ENCODE results near the gene SNAP91.
"Not testable (repeated sequence)": the region's sequence is repeated elsewhere in the genome, so short reads cannot be mapped to it uniquely, and the experiment has no call there.

The SNAP91 gene

GRCh38 chr6:83633609-83634008, 75.3 kb downstream of the SNAP91 start:
- no peak for DNase-seq (ENCODE audit: low spot score)
- FAIRE-seq = no peak

GRCh38 chr6:83633149-83633548, 75.8 kb downstream of the SNAP91 start:
- DNase-seq (ENCODE audit: low spot score) = no peak
- FAIRE-seq = no peak

- FAIRE-seq; DNase-seq (ENCODE audit: low spot score): not testable (repeated sequence)
These were observed 79.0 kb downstream of the SNAP91 start for GRCh38 chr6:83629908-83630307.

GRCh38 chr6:83615025-83615999, 93.6 kb downstream of the SNAP91 start:
- FAIRE-seq (no peak), DNase-seq (ENCODE audit: low spot score) (peak; percentile 17)

- FAIRE-seq = no peak
- no peak for DNase-seq (ENCODE audit: low spot score)
These were observed 95.5 kb downstream of the SNAP91 start for GRCh38 chr6:83613378-83613777.

- no peak for FAIRE-seq
- no peak for DNase-seq (ENCODE audit: low spot score)
These were observed 99.7 kb downstream of the SNAP91 start for GRCh38 chr6:83609248-83609647.

GRCh38 chr6:83605517-83605916, 103.4 kb downstream of the SNAP91 start:
- DNase-seq (ENCODE audit: low spot score) (no peak), FAIRE-seq (no peak)

GRCh38 chr6:83603551-83603950, 105.3 kb downstream of the SNAP91 start:
- FAIRE-seq (no peak), DNase-seq (ENCODE audit: low spot score) (no peak)

- DNase-seq (ENCODE audit: low spot score) (no peak), FAIRE-seq (no peak)
These were observed 107.8 kb downstream of the SNAP91 start for GRCh38 chr6:83601119-83601518.

GRCh38 chr6:83600459-83600858, 108.4 kb downstream of the SNAP91 start:
- no peak for DNase-seq (ENCODE audit: low spot score)
- no peak for FAIRE-seq

GRCh38 chr6:83597511-83597910, 111.4 kb downstream of the SNAP91 start:
- no peak for FAIRE-seq
- DNase-seq (ENCODE audit: low spot score) = no peak

- DNase-seq (ENCODE audit: low spot score) (no peak), FAIRE-seq (no peak)
These were observed 111.8 kb downstream of the SNAP91 start for GRCh38 chr6:83597051-83597450.

- DNase-seq (ENCODE audit: low spot score) (no peak), FAIRE-seq (no peak)
These were observed 114.0 kb downstream of the SNAP91 start for GRCh38 chr6:83594941-83595340.

- FAIRE-seq (no peak), DNase-seq (ENCODE audit: low spot score) (no peak)
These were observed 115.5 kb downstream of the SNAP91 start for GRCh38 chr6:83593395-83593785.

GRCh38 chr6:83592770-83593394, 116.0 kb downstream of the SNAP91 start:
- FAIRE-seq = no peak
- peak; percentile 17 for DNase-seq (ENCODE audit: low spot score)

- FAIRE-seq (no peak), DNase-seq (ENCODE audit: low spot score) (no peak)
These were observed 118.5 kb downstream of the SNAP91 start for GRCh38 chr6:83590416-83590815.

GRCh38 chr6:83589076-83589475, 119.8 kb downstream of the SNAP91 start:
- no peak for DNase-seq (ENCODE audit: low spot score)
- no peak for FAIRE-seq

GRCh38 chr6:83578057-83578456, 130.8 kb downstream of the SNAP91 start:
- DNase-seq (ENCODE audit: low spot score) (no peak), FAIRE-seq (no peak)

- DNase-seq (ENCODE audit: low spot score) (no peak), FAIRE-seq (no peak)
These were observed 134.1 kb downstream of the SNAP91 start for GRCh38 chr6:83574783-83575182.

- not testable (repeated sequence) for DNase-seq (ENCODE audit: low spot score); FAIRE-seq
These were observed 137.2 kb downstream of the SNAP91 start for GRCh38 chr6:83571663-83572185.

- no peak for DNase-seq (ENCODE audit: low spot score)
- FAIRE-seq = no peak
These were observed 149.9 kb downstream of the SNAP91 start for GRCh38 chr6:83558975-83559374.

GRCh38 chr6:83556871-83557270, 152.0 kb downstream of the SNAP91 start:
- DNase-seq (ENCODE audit: low spot score) = no peak
- no peak for FAIRE-seq
